GM21723 (cell line): ENCODE measurements around the gene GNA12.
"Not testable (repeated sequence)": the region's sequence is repeated elsewhere in the genome, so short reads cannot be mapped to it uniquely, and the experiment has no call there.

Experiments used
- ATAC-seq: cut with Tn5 transposase; IDR thresholded peaks from one replicate; pipeline ENCODE4 v1.9.1; 2021; ENCODE audit warnings: mild to moderate bottlenecking, moderate library complexity; ENCODE audit not compliant: unreplicated experiment

Gene GNA12

GRCh38 chr7:2757904-2758672 is 86.0 kb downstream of the GNA12 start:
- peak; percentile 76 for ATAC-seq

- peak; percentile 2 for ATAC-seq
These were observed 86.7 kb downstream of the GNA12 start for GRCh38 chr7:2757361-2757903.

- no peak for ATAC-seq
These were observed 88.6 kb downstream of the GNA12 start for GRCh38 chr7:2755531-2755930.

- ATAC-seq: no peak
These were observed 89.2 kb downstream of the GNA12 start for GRCh38 chr7:2754912-2755311.

GRCh38 chr7:2754086-2754485 is 90.0 kb downstream of the GNA12 start:
- ATAC-seq: no peak

- no peak for ATAC-seq
These were observed 91.0 kb downstream of the GNA12 start for GRCh38 chr7:2753148-2753547.

GRCh38 chr7:2751086-2751485 is 93.0 kb downstream of the GNA12 start:
- ATAC-seq: no peak

- ATAC-seq: no peak
These were observed 94.1 kb downstream of the GNA12 start for GRCh38 chr7:2750004-2750407.

- ATAC-seq: not testable (repeated sequence)
These were observed 95.4 kb downstream of the GNA12 start for GRCh38 chr7:2748684-2749083.

GRCh38 chr7:2743523-2744185 is 100.5 kb downstream of the GNA12 start:
- ATAC-seq: not testable (repeated sequence)

GRCh38 chr7:2738766-2739549 is 105.2 kb downstream of the GNA12 start:
- ATAC-seq: no peak

GRCh38 chr7:2737771-2738540 is 106.2 kb downstream of the GNA12 start:
- no peak for ATAC-seq

GRCh38 chr7:2737005-2737743 is 106.9 kb downstream of the GNA12 start:
- not testable (repeated sequence) for ATAC-seq

GRCh38 chr7:2736411-2736914 is 107.6 kb downstream of the GNA12 start:
- ATAC-seq: no peak

- no peak for ATAC-seq
These were observed 108.4 kb downstream of the GNA12 start for GRCh38 chr7:2735744-2736143.

- ATAC-seq: no peak
These were observed 109.1 kb downstream of the GNA12 start for GRCh38 chr7:2734751-2735571.

- ATAC-seq: no peak
These were observed 109.9 kb downstream of the GNA12 start for GRCh38 chr7:2734084-2734686.

- ATAC-seq: no peak
These were observed 111.0 kb downstream of the GNA12 start for GRCh38 chr7:2732959-2733584.
